Lower lobe of right lung (tissue), 2 donors: ENCODE results near the gene S100A3. TPM values are rescaled to one million over a fixed set of nuclear protein-coding genes. Genes with fewer than 3 reads are reported as not detected.
"Not testable (repeated sequence)": the region's sequence is repeated elsewhere in the genome, so short reads cannot be mapped to it uniquely, and the experiment has no call there.

Source experiments
- ATAC-seq, 2 donors: fragments of 200-7000 bp; cut with Tn5 transposase; one replicate each; pipeline ENCODE4 v1.9.1; 2020 to 2022; ENCODE audit warnings: mild to moderate bottlenecking in 2 of 2, moderate library complexity in 2 of 2
- DNase-seq: peaks from one replicate; pipeline ENCODE4 v3.0.0-alpha.2; 2020
- H3K27ac ChIP-seq: fragments of 200-600 bp; one replicate; pipeline ENCODE4 v1.8.0; 2022
- H3K27me3 ChIP-seq: fragments of 200-600 bp; one replicate; pipeline ENCODE4 v1.8.0; 2022; ENCODE audit warnings: low read depth
- H3K36me3 ChIP-seq: fragments of 200-600 bp; one replicate; pipeline ENCODE4 v1.8.0; 2022; ENCODE audit warnings: mild to moderate bottlenecking
- H3K4me1 ChIP-seq: fragments of 200-600 bp; one replicate; pipeline ENCODE4 v1.8.0; 2022
- H3K4me3 ChIP-seq: fragments of 200-600 bp; one replicate; pipeline ENCODE4 v1.8.0; 2022; ENCODE audit warnings: mild to moderate bottlenecking
- H3K9me3 ChIP-seq: fragments of 200-600 bp; one replicate; pipeline ENCODE4 v1.8.0; 2022
- intact Hi-C: fragments of 100-400 bp; cut with DNase I; formaldehyde crosslinking; loops from one replicate; pipeline ENCODE4 v1.11.0; 2022
- total RNA-seq: library from RNA; stranded (reverse); fragmentation: NEBNext Ultra II Directional; extraction: Animal tissue kit (Norgen Biotek cat#: 25700); gene quantifications from one replicate; pipeline ENCODE4 v1.2.1, GENCODE V29; 2021
- TF ChIP-seq, protein P1 (sequence below): fragments of 200-600 bp; IDR thresholded peaks from one replicate; pipeline ENCODE4 v1.8.0; 2022; ENCODE audit warnings: antibody characterized with exemption, mild to moderate bottlenecking
- donor health status: DM: no; HTN: yes; CAD: no; lungs with severe emphysema.

The S100A3 gene
- total RNA-seq, 1 donor from 2014 or later = 4.5 TPM

DNA sequence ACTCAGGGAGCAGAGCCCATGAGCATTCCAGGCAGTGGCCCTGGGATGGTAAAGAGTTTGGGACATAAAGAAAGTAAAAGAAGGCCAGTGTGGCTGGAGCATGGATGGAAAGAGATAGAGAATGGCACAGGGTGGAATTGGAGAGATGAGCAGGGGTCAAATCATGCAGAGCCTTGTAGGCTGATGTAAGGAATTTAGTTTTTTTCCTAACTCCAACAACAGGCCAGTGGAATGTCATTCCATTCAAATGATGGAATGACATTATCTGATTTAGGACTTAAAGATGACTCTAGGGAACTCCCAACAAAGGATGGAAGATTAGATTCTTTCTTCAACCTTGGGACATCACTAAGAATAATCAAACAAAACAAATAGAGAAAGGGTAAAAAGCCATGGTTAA lies 29.4 kb upstream of the S100A3 start:
- Histone ChIP-seq H3K36me3 (no peaks in the 10 kb centered on the region), H3K4me1 (peaks cover 5% of the 10 kb centered on the region), H3K4me3 (no peak overlapping the region), H3K9me3 (no peaks in the 10 kb centered on the region), H3K27ac (no peak overlapping the region), H3K27me3 (no peaks in the 10 kb centered on the region)
- DNase-seq (no peak), ATAC-seq (no peak)
- intact Hi-C loops = no loop called here
- TF ChIP-seq, protein P1, sequence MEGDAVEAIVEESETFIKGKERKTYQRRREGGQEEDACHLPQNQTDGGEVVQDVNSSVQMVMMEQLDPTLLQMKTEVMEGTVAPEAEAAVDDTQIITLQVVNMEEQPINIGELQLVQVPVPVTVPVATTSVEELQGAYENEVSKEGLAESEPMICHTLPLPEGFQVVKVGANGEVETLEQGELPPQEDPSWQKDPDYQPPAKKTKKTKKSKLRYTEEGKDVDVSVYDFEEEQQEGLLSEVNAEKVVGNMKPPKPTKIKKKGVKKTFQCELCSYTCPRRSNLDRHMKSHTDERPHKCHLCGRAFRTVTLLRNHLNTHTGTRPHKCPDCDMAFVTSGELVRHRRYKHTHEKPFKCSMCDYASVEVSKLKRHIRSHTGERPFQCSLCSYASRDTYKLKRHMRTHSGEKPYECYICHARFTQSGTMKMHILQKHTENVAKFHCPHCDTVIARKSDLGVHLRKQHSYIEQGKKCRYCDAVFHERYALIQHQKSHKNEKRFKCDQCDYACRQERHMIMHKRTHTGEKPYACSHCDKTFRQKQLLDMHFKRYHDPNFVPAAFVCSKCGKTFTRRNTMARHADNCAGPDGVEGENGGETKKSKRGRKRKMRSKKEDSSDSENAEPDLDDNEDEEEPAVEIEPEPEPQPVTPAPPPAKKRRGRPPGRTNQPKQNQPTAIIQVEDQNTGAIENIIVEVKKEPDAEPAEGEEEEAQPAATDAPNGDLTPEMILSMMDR = no peak

- ATAC-seq (peak; percentile 43 to 56), DNase-seq (peak; percentile 53)
Observed at GRCh38 chr1:153577624-153578051, 28.6 kb upstream of the S100A3 start.

GRCh38 chr1:153577138-153577537 lies 28.1 kb upstream of the S100A3 start:
- DNase-seq = no peak
- Histone ChIP-seq H3K9me3 (no peaks in the 10 kb centered on the region), H3K27me3 (no peaks in the 10 kb centered on the region), H3K4me1 (peaks cover 18% of the 10 kb centered on the region), H3K27ac (no peak overlapping the region), H3K4me3 (no peak overlapping the region), H3K36me3 (no peaks in the 10 kb centered on the region)
- intact Hi-C loops = no loop called here
- TF ChIP-seq, protein P1 = no peak
- no peak for ATAC-seq

More at GRCh38 chr1:153577624-153578051, 28.6 kb upstream of the S100A3 start:
- TF ChIP-seq, protein P1 = no peak
- H3K9me3 ChIP-seq = no peaks in the 10 kb centered on the region
- H3K27ac ChIP-seq = no peak overlapping the region
- peaks cover 13% of the 10 kb centered on the region for H3K4me1 ChIP-seq
- intact Hi-C loops = no loop called here
- no peaks in the 10 kb centered on the region for H3K36me3 ChIP-seq
- H3K27me3 ChIP-seq = no peaks in the 10 kb centered on the region
- H3K4me3 ChIP-seq = no peak overlapping the region

DNA sequence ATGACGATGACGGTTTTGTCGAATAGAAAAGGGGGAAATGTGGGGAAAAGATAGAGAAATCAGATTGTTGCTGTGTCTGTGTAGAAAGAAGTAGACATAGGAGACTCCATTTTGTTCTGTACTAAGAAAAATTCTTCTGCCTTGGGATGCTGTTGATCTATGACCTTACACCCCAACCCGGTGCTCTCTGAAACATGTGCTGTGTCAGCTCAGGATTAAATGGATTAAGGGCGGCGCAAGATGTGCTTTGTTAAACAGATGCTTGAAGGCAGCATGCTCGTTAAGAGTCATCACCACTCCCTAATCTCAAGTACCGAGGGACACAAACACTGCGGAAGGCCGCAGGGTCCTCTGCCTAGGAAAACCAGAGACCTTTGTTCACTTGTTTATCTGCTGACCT lies 26.4 kb upstream of the S100A3 start:
- DNase-seq, intact Hi-C loops, H3K36me3 ChIP-seq, ATAC-seq, H3K27me3 ChIP-seq, H3K4me3 ChIP-seq, H3K27ac ChIP-seq, H3K9me3 ChIP-seq: not testable (repeated sequence)
- H3K4me1 ChIP-seq = peaks cover 18% of the 10 kb centered on the region

GRCh38 chr1:153575081-153575491 lies 26.0 kb upstream of the S100A3 start:
- ATAC-seq, H3K27ac ChIP-seq, intact Hi-C loops, H3K9me3 ChIP-seq, H3K27me3 ChIP-seq, H3K4me3 ChIP-seq, DNase-seq, H3K36me3 ChIP-seq: not testable (repeated sequence)
- peaks cover 18% of the 10 kb centered on the region for H3K4me1 ChIP-seq

GRCh38 chr1:153573351-153573750 lies 24.3 kb upstream of the S100A3 start:
- ATAC-seq = peak; percentile 9 to 17
- H3K4me3 ChIP-seq = no peak overlapping the region
- H3K27me3 ChIP-seq = no peaks in the 10 kb centered on the region
- H3K9me3 ChIP-seq = no peaks in the 10 kb centered on the region
- no peak for DNase-seq
- TF ChIP-seq, protein P1 = no peak
- peaks cover 26% of the 10 kb centered on the region for H3K4me1 ChIP-seq
- intact Hi-C loops = no loop called here
- H3K36me3 ChIP-seq = no peaks in the 10 kb centered on the region
- H3K27ac ChIP-seq = peak overlapping the region; percentile 34

- no peaks in the 10 kb centered on the region for H3K9me3 ChIP-seq
- H3K4me3 ChIP-seq = no peak overlapping the region
Observed at GRCh38 chr1:153572569-153573015, 23.5 kb upstream of the S100A3 start.

More at GRCh38 chr1:153572569-153573015, 23.5 kb upstream of the S100A3 start:
- Histone ChIP-seq H3K27ac (peak overlapping the region; percentile 34), H3K36me3 (no peaks in the 10 kb centered on the region), H3K27me3 (no peaks in the 10 kb centered on the region), H3K4me1 (peaks cover 33% of the 10 kb centered on the region)
- TF ChIP-seq, protein P1 = peak; percentile 91
- ATAC-seq = peak; percentile 86 to 90
- intact Hi-C loops = no loop called here
- peak; percentile 89 for DNase-seq
